HepG2 (cell line): ENCODE data around the gene SLU7. TPM values are rescaled to one million over a fixed set of nuclear protein-coding genes. Genes with fewer than 3 reads are reported as not detected.
A peak's percentile ranks its signal among the peaks of the same experiment; 100 is the strongest.

ENCODE experiments used
- ADNP ChIP-seq: sonication (generic); formaldehyde crosslinking; IDR thresholded peaks from 2 replicates; pipeline ENCODE4 v1.4.0; 2020; ENCODE audit warnings: missing genetic modification reagents
- CBX2 ChIP-seq, 2 experiments: fragments of 200-600 bp in 1 of 2; sonication (generic); formaldehyde crosslinking in 1 of 2; IDR thresholded peaks; 2 replicates each; pipeline versions ENCODE4 v1.7.0 to v1.8.1; 2018 to 2022; ENCODE audit warnings: low read depth in 2 of 2, low read length in 1 of 2, mild to moderate bottlenecking in 1 of 2, missing genetic modification reagents in 1 of 2
- FOSL2 ChIP-seq: sonication (generic); formaldehyde crosslinking; IDR thresholded peaks from 2 replicates; pipeline ENCODE4 v1.4.0; 2020; ENCODE audit warnings: missing genetic modification reagents
- KIAA2018 ChIP-seq: sonication (generic); formaldehyde crosslinking; IDR thresholded peaks from 2 replicates; pipeline ENCODE4 v1.5.0; 2020; ENCODE audit warnings: mild to moderate bottlenecking, missing genetic modification reagents, borderline replicate concordance
- MTERF4 ChIP-seq: sonication (generic); formaldehyde crosslinking; IDR thresholded peaks from 2 replicates; pipeline ENCODE4 v1.8.0; 2023; ENCODE audit warnings: mild to moderate bottlenecking, missing genetic modification reagents
- PHF20 ChIP-seq: sonication (generic); formaldehyde crosslinking; IDR thresholded peaks from 2 replicates; pipeline ENCODE4 v1.5.0; 2020; ENCODE audit warnings: mild to moderate bottlenecking, missing genetic modification reagents
- REL ChIP-seq: sonication (generic); formaldehyde crosslinking; conservative IDR thresholded peaks from 2 replicates; pipeline ENCODE4 v1.8.0; 2022; ENCODE audit warnings: mild to moderate bottlenecking, missing genetic modification reagents, moderate library complexity
- SNAPC4 ChIP-seq: sonication (generic); formaldehyde crosslinking; IDR thresholded peaks from 2 replicates; pipeline ENCODE4 v1.4.0; 2020; ENCODE audit warnings: mild to moderate bottlenecking, missing genetic modification reagents
- SP5 ChIP-seq: IDR thresholded peaks from 2 replicates; pipeline ENCODE4 v1.6.1; 2016; ENCODE audit warnings: low read depth, borderline replicate concordance
- TEAD2 ChIP-seq: sonication (generic); formaldehyde crosslinking; IDR thresholded peaks from 2 replicates; pipeline ENCODE4 v1.9.0; 2021; ENCODE audit warnings: missing genetic modification reagents
- TRIM24 ChIP-seq: sonication (generic); formaldehyde crosslinking; IDR thresholded peaks from 2 replicates; pipeline ENCODE4 v1.8.0; 2022; ENCODE audit warnings: mild to moderate bottlenecking, missing genetic modification reagents
- ZNF510 ChIP-seq: sonication (generic); formaldehyde crosslinking; IDR thresholded peaks from 2 replicates; pipeline ENCODE4 v1.4.0; 2020; ENCODE audit warnings: low read depth, mild to moderate bottlenecking, missing genetic modification reagents
- ZNF557 ChIP-seq: sonication (generic); formaldehyde crosslinking; IDR thresholded peaks from 2 replicates; pipeline ENCODE4 v1.4.0; 2020; ENCODE audit warnings: missing genetic modification reagents
- ZNF644 ChIP-seq: IDR thresholded peaks from 2 replicates; pipeline ENCODE4 v1.6.1; 2016; ENCODE audit warnings: low read depth
- ZNF879 ChIP-seq: sonication (generic); formaldehyde crosslinking; IDR thresholded peaks from 2 replicates; pipeline ENCODE4 v1.8.1; 2023; ENCODE audit warnings: missing genetic modification reagents
- polyA plus RNA-seq, 8 experiments: library from polyadenylated mRNA; depleted of rRNA in 3 of 8; stranded (reverse) in 7 of 8; unstranded in 1 of 8; fragments of >200 nt; fragmentation: Illumina TruSeq in 4 of 8; extraction: Trizol in 4 of 8; gene quantifications; 2 replicates each; pipeline versions ENCODE4 v1.2.1 to v1.2.3, GENCODE V29; 2011 to 2016; ENCODE audit warnings: low read depth in 4 of 8, missing spikeins in 1 of 8, mixed read lengths in 1 of 8; ENCODE audit not compliant: insufficient read depth in 1 of 8
- total RNA-seq, 5 experiments: library from RNA; depleted of rRNA; stranded (reverse); fragments of >200 nt; fragmentation: Illumina TruSeq; extraction: Trizol; gene quantifications; 2 replicates each; pipeline ENCODE4 v1.2.3, GENCODE V29; 2016; ENCODE audit warnings: low read depth in 1 of 5

The SLU7 gene
- total and polyA plus RNA-seq, 2 of the 13 experiments (the other 11 are each of a cell fraction or from before 2014, with no cell fraction given): 24.0 to 39.2 TPM

- TF ChIP-seq SNAPC4 (CRISPR knock-in tag) (peak; percentile 74; the same call in 1 of the 2 replicates), PHF20 (no peak), ZNF879 (CRISPR knock-in tag) (0 out of 2 replicates have a peak, but pooled peaks have one; percentile 41), ZNF557 (CRISPR knock-in tag) (no peak), TEAD2 (CRISPR knock-in tag) (no peak), MTERF4 (CRISPR knock-in tag) (no peak), ZNF510 (CRISPR knock-in tag) (0 out of 2 replicates have a peak, but pooled peaks have one; percentile 46), KIAA2018 (CRISPR knock-in tag) (no peak), FOSL2 (peak; percentile 42; the same call in 1 of the 2 replicates), REL (CRISPR knock-in tag) (peak; percentile 47; the same call in 1 of the 2 replicates), TRIM24 (no peak), ADNP (no peak), CBX2 (IDR thresholded peaks at IDR 0.05; ENCODE audit: low read depth, low read length) (no peak), CBX2 (CRISPR knock-in tag; IDR thresholded peaks at IDR 0.05; ENCODE audit: low read depth) (no peak; the same call in 1 of the 2 replicates), ZNF644 (CRISPR knock-in tag) (0 out of 2 replicates have a peak, but pooled peaks have one; percentile 40), SP5 (peak; percentile 36)
Measured at GRCh38 chr5:160467555-160468362, 48.9 kb upstream of the SLU7 start (continued).
